Measurements from ENCODE around the gene TJP3. TPM values are rescaled to one million over a fixed set of nuclear protein-coding genes. Genes with fewer than 3 reads are reported as not detected.
"Not testable (repeated sequence)": the region's sequence is repeated elsewhere in the genome, so short reads cannot be mapped to it uniquely, and the experiment has no call there.

The TJP3 gene
- total and polyA plus RNA-seq, 2 experiments from 2014 or later = 18.2 to 23.9 TPM

DNA sequence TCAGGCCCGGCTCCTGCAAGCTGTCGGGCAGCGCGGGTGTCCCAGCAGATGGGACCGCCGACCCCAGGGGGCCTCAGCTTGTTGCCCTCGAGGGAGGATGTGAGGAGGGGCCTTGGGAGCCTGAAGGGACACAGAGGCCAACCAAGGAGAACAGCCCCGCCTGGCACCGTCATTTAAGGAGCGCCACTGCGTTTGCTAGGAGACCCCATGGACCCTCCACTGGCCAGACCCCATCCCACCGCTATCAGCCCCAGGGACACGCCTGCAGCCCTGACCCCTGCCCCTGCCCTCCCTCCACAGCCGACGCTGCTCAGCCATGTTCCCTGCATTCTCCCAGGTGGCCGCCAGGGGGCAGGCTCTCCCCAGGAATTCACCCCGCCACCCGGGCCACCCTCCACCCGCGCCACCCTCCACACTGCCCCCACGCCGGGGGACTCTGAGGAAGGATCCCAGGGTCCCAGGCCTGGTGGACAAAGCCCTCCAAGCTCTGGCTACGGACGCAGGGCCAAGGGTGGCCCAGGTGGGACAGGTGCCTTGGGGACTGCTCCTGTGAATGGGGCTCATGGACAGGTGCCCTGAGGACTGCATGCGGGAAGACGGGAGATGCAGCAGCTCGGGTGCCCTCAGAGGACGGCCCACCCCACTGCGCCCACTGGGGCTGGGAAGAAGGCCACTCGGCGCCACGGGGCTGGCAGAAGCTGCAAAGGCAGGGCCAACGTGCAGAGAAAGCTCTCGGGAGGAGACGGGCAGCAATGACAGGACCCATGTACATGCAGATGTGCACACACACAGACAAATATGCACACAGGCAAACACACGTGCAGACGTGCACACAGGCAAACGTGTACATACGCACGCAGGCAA, 42.3 kb upstream of the TJP3 start:
- no peaks in the 10 kb centered on the region for H3K36me3 ChIP-seq (ENCODE audit: insufficient read depth)
- H3K4me3 ChIP-seq = no peak overlapping the region
- ATAC-seq (peak; percentile 76), DNase-seq (ENCODE audit: low spot score) (peak; percentile 61)
- TF ChIP-seq STAT1 (IDR thresholded peaks at IDR 0.05; ENCODE audit: unreplicated experiment) (no peak), ZNF331 (CRISPR knock-in tag; IDR thresholded peaks at IDR 0.05; ENCODE audit: low read depth) (no peak)
- TF ChIP-seq, protein P1, sequence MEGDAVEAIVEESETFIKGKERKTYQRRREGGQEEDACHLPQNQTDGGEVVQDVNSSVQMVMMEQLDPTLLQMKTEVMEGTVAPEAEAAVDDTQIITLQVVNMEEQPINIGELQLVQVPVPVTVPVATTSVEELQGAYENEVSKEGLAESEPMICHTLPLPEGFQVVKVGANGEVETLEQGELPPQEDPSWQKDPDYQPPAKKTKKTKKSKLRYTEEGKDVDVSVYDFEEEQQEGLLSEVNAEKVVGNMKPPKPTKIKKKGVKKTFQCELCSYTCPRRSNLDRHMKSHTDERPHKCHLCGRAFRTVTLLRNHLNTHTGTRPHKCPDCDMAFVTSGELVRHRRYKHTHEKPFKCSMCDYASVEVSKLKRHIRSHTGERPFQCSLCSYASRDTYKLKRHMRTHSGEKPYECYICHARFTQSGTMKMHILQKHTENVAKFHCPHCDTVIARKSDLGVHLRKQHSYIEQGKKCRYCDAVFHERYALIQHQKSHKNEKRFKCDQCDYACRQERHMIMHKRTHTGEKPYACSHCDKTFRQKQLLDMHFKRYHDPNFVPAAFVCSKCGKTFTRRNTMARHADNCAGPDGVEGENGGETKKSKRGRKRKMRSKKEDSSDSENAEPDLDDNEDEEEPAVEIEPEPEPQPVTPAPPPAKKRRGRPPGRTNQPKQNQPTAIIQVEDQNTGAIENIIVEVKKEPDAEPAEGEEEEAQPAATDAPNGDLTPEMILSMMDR (conservative IDR thresholded peaks at IDR 0.05; ENCODE audit: low read depth in 2 of 2) = peak; percentile 78 to 95
- H3K27me3 ChIP-seq (ENCODE audit: insufficient read depth) = no peaks in the 10 kb centered on the region
- no peaks in the 10 kb centered on the region for H3K9me3 Mint-ChIP-seq
- H3K27ac Mint-ChIP-seq = no peak overlapping the region
- H3K27me3 Mint-ChIP-seq (ENCODE audit: insufficient read depth, low read depth, poor library complexity) = peaks cover 12% of the 10 kb centered on the region
- H3K4me3 Mint-ChIP-seq = no peak overlapping the region
- H3F3A ChIP-seq (replicated peaks; ENCODE audit: low read depth) = no peaks in the 10 kb centered on the region
- H3K4me1 Mint-ChIP-seq = peaks cover 7% of the 10 kb centered on the region; the same call in 2 of the 3 replicates
- no peaks in the 10 kb centered on the region for H3K79me2 ChIP-seq (replicated peaks; ENCODE audit: insufficient read depth)
- H3K4me2 ChIP-seq = no peak overlapping the region
- H3K27ac ChIP-seq (ENCODE audit: low read depth) = no peak overlapping the region
- no peak overlapping the region for H2AFZ ChIP-seq
- H3K9me2 ChIP-seq (ENCODE audit: insufficient read depth) = no peaks in the 10 kb centered on the region
- H3K4me1 ChIP-seq (ENCODE audit: insufficient read depth) = no peaks in the 10 kb centered on the region
- H3K36me3 Mint-ChIP-seq (ENCODE audit: low read depth) = peaks cover 19% of the 10 kb centered on the region
- H4K20me1 ChIP-seq (replicated peaks; ENCODE audit: insufficient read depth) = no peaks in the 10 kb centered on the region; the same call in 1 of the 2 replicates

DNA sequence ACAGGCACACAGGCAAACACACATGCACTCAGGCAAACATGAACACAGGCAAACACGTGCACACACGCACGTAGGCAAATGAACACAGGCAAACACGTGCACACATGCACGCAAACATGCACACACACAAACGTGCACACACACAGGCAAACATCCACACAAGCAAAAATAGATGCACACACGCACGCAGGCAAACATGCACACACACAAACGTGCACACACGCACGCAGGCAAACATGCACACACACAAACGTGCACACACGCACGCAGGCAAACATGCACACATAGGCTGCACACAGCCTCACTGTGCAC, 41.7 kb upstream of the TJP3 start:
- H3K9me2 ChIP-seq (ENCODE audit: insufficient read depth); H3K4me1 ChIP-seq (ENCODE audit: insufficient read depth); ATAC-seq; H4K20me1 ChIP-seq (replicated peaks; ENCODE audit: insufficient read depth); H3K9me3 Mint-ChIP-seq; H3K79me2 ChIP-seq (replicated peaks; ENCODE audit: insufficient read depth); H3F3A ChIP-seq (replicated peaks; ENCODE audit: low read depth); H3K27me3 ChIP-seq (ENCODE audit: insufficient read depth); H3K4me3 Mint-ChIP-seq; H3K27ac ChIP-seq (ENCODE audit: low read depth); H3K4me2 ChIP-seq; H3K27me3 Mint-ChIP-seq (ENCODE audit: insufficient read depth, low read depth, poor library complexity); H2AFZ ChIP-seq; DNase-seq (ENCODE audit: low spot score); H3K4me3 ChIP-seq; H3K36me3 ChIP-seq (ENCODE audit: insufficient read depth); H3K27ac Mint-ChIP-seq: not testable (repeated sequence)
- H3K4me1 Mint-ChIP-seq = peaks cover 11% of the 10 kb centered on the region; the same call in 2 of the 3 replicates
- H3K36me3 Mint-ChIP-seq (ENCODE audit: low read depth) = peaks cover 13% of the 10 kb centered on the region; the same call in 2 of the 3 replicates

DNA sequence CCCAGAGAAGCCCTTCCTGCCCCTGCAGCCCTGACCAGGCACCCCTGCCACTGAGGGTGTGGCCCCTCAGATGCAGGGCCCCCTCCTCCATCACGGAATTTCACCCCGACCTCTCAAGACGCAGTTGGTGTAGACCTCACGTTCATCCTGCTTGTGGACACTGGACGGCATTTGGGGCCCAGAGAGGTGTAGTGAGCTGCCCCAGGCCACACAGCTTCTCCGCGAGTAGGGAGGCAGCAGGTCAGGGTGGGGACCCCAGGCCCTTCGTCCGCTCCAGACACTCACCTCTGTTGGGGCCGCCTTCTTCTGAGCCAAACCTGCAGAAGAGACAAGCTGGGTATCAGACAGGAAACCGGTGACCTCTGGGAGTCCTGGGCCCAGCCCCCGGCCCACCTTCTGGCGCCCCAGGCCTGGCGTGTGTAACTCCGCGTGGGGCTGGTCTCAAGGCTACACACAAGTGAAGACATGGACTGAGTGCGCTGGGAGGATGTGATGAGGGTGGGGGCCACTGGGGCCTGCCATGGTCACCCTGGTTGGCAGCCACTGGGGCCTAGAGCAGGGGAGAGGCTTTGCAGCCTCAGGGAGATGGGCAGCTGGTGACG, 41.0 kb upstream of the TJP3 start:
- peaks cover 13% of the 10 kb centered on the region; the same call in 2 of the 3 replicates for H3K36me3 Mint-ChIP-seq (ENCODE audit: low read depth)
- H3K4me3 ChIP-seq = no peak overlapping the region
- H3K4me1 Mint-ChIP-seq = peaks cover 15% of the 10 kb centered on the region; the same call in 2 of the 3 replicates
- peaks cover 6% of the 10 kb centered on the region for H3K27me3 Mint-ChIP-seq (ENCODE audit: insufficient read depth, low read depth, poor library complexity)
- DNase-seq (ENCODE audit: low spot score) = no peak
- H3K27ac ChIP-seq (ENCODE audit: low read depth) = no peak overlapping the region
- H3K4me1 ChIP-seq (ENCODE audit: insufficient read depth) = peaks cover 6% of the 10 kb centered on the region; the same call in 1 of the 2 replicates
- no peak for ATAC-seq
- no peak overlapping the region for H2AFZ ChIP-seq
- H3K79me2 ChIP-seq (replicated peaks; ENCODE audit: insufficient read depth) = 0 out of 2 replicates have a peak, but pooled peaks cover under 1% of the 10 kb centered on the region
- H3K36me3 ChIP-seq (ENCODE audit: insufficient read depth) = no peaks in the 10 kb centered on the region
- no peaks in the 10 kb centered on the region for H3K27me3 ChIP-seq (ENCODE audit: insufficient read depth)
- H3F3A ChIP-seq (replicated peaks; ENCODE audit: low read depth) = no peaks in the 10 kb centered on the region
- no peaks in the 10 kb centered on the region for H3K9me3 Mint-ChIP-seq
- no peaks in the 10 kb centered on the region for H3K9me2 ChIP-seq (ENCODE audit: insufficient read depth)
- H3K27ac Mint-ChIP-seq = peak overlapping the region; percentile 74
- H4K20me1 ChIP-seq (replicated peaks; ENCODE audit: insufficient read depth) = no peaks in the 10 kb centered on the region; the same call in 1 of the 2 replicates
- no peak overlapping the region for H3K4me2 ChIP-seq
- no peak overlapping the region for H3K4me3 Mint-ChIP-seq
- TF ChIP-seq, protein P2, sequence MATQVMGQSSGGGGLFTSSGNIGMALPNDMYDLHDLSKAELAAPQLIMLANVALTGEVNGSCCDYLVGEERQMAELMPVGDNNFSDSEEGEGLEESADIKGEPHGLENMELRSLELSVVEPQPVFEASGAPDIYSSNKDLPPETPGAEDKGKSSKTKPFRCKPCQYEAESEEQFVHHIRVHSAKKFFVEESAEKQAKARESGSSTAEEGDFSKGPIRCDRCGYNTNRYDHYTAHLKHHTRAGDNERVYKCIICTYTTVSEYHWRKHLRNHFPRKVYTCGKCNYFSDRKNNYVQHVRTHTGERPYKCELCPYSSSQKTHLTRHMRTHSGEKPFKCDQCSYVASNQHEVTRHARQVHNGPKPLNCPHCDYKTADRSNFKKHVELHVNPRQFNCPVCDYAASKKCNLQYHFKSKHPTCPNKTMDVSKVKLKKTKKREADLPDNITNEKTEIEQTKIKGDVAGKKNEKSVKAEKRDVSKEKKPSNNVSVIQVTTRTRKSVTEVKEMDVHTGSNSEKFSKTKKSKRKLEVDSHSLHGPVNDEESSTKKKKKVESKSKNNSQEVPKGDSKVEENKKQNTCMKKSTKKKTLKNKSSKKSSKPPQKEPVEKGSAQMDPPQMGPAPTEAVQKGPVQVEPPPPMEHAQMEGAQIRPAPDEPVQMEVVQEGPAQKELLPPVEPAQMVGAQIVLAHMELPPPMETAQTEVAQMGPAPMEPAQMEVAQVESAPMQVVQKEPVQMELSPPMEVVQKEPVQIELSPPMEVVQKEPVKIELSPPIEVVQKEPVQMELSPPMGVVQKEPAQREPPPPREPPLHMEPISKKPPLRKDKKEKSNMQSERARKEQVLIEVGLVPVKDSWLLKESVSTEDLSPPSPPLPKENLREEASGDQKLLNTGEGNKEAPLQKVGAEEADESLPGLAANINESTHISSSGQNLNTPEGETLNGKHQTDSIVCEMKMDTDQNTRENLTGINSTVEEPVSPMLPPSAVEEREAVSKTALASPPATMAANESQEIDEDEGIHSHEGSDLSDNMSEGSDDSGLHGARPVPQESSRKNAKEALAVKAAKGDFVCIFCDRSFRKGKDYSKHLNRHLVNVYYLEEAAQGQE (IDR thresholded peaks at IDR 0.05; ENCODE audit: unreplicated experiment) = no peak
- no peak for TF ChIP-seq POLR2AphosphoS5 (IDR thresholded peaks at IDR 0.05; ENCODE audit: low read depth)
- TF ChIP-seq ZNF114 (CRISPR knock-in tag; IDR thresholded peaks at IDR 0.05) = no peak

Measured in GM23338 (cell line).